Measurements from ENCODE around the gene TRMO. TPM values are rescaled to one million over a fixed set of nuclear protein-coding genes. Genes with fewer than 3 reads are reported as not detected.
A peak's percentile ranks its signal among the peaks of the same experiment; 100 is the strongest.

Gene TRMO
- total RNA-seq (2016; rRNA removed; fragmentation: Illumina TruSeq; extraction: Trizol) (18.6 and 21.5 TPM in 2 replicates), polyA plus RNA-seq (2011; rRNA removed) (8.7 and 10.5 TPM in 2 replicates), polyA minus RNA-seq (2011; rRNA and poly(A)+ RNA removed; ENCODE audit: low replicate concordance) (7.5 and 16.1 TPM in 2 replicates), Bru-seq, nascent RNA (percentile 87 among the genes with signal in this experiment), BruChase-seq, experiment 1, labeled RNA remaining after a 6-hour chase (percentile 78 among the genes with signal in this experiment), BruChase-seq, experiment 2, labeled RNA remaining after a 2-hour chase (percentile 80 among the genes with signal in this experiment)
- 5.1 and 6.9 TPM in 2 replicates for total RNA-seq (2016; cell fraction: cytosol; rRNA removed; fragmentation: Illumina TruSeq; extraction: Trizol; ENCODE audit: low read depth)
- total RNA-seq (2016; cell fraction: insoluble cytoplasmic fraction; rRNA removed; fragmentation: Illumina TruSeq; extraction: Trizol): 17.8 and 21.7 TPM in 2 replicates
- total RNA-seq (2016; cell fraction: membrane; rRNA removed; fragmentation: Illumina TruSeq; extraction: Trizol): 13.1 and 14.0 TPM in 2 replicates
- total RNA-seq (2016; cell fraction: nucleus; rRNA removed; fragmentation: Illumina TruSeq; extraction: Trizol): 19.3 and 21.1 TPM in 2 replicates
- polyA plus RNA-seq (2011; cell fraction: cytosol; rRNA removed): 5.8 and 10.2 TPM in 2 replicates
- polyA plus RNA-seq (2011; cell fraction: nucleus; rRNA removed): 8.7 and 9.0 TPM in 2 replicates
- polyA plus RNA-seq (2012): 7.6 and 8.2 TPM in 2 replicates
- polyA plus RNA-seq (2016; cell fraction: cytosol; fragmentation: Illumina TruSeq; extraction: Trizol; ENCODE audit: low read depth): 5.2 and 5.5 TPM in 2 replicates
- 16.8 and 17.3 TPM in 2 replicates for polyA plus RNA-seq (2016; cell fraction: insoluble cytoplasmic fraction; fragmentation: Illumina TruSeq; extraction: Trizol; ENCODE audit: low read depth)
- 8.8 and 10.8 TPM in 2 replicates for polyA plus RNA-seq (2016; cell fraction: membrane; fragmentation: Illumina TruSeq; extraction: Trizol; ENCODE audit: low read depth)
- 13.7 and 21.3 TPM in 2 replicates for polyA plus RNA-seq (2016; cell fraction: nucleus; fragmentation: Illumina TruSeq; extraction: Trizol; ENCODE audit: insufficient read depth, low read depth)
- polyA minus RNA-seq (2011; cell fraction: cytosol; rRNA and poly(A)+ RNA removed): 3.9 and 6.8 TPM in 2 replicates
- polyA minus RNA-seq (2011; cell fraction: nucleus; rRNA and poly(A)+ RNA removed): 28.2 and 32.2 TPM in 2 replicates
- long read RNA-seq, experiment 1, transcript TRMO-203 (5 exons, 1,647 nt): major isoform, 5 of 15 reads
- long read RNA-seq, experiment 1, partial matches to known transcripts: 0 of 15 reads
- long read RNA-seq, experiment 1, other reads (novel, unspliced or antisense): 10 of 15 reads
- long read RNA-seq, experiment 2, transcript TRMO-203 (5 exons, 1,647 nt): major isoform, 8 of 24 reads
- long read RNA-seq, experiment 2, partial matches to known transcripts: 2 of 24 reads
- long read RNA-seq, experiment 2, other reads (novel, unspliced or antisense): 12 of 24 reads

- H3K9me3 ChIP-seq (ENCODE audit: low read length): no peaks in the 10 kb centered on the region
- peak within 1 kb of the TSS; percentile 96 for H3K27ac ChIP-seq (ENCODE audit: extremely low read length, insufficient read depth, low read length)
- no peaks in the 10 kb centered on the region for H4K20me1 ChIP-seq (ENCODE audit: insufficient read depth, low read length)
- H3K4me2 ChIP-seq (ENCODE audit: low read depth, low read length): peak within 1 kb of the TSS; percentile 96
- peaks cover 0 to 6% of the 10 kb centered on the region in 2 experiments; a peak in 2 of 5 replicates for H3K27me3 ChIP-seq (ENCODE audit: control insufficient read depth in 1 of 2, insufficient read depth in 2 of 2, low read length in 2 of 2)
- BruUV-seq (replicated peaks): TSS peak; percentile 99
- in situ Hi-C loops (cut with HindIII; ENCODE audit: extremely low pct_ligation_motif_present, low pct_unique_long_range_greater_than_20kb) (loop anchor here (10.0 kb wide), 2 partner anchors 63 to 113 kb away; partner anchors contain the start of gene ANP32B), intact Hi-C loops (cut with micrococcal nuclease; ENCODE audit: unreplicated experiment) (loop anchor here (2.0 to 5.0 kb wide), 2 partner anchors 61 to 340 kb away; partner anchors contain the start of gene ANP32B)
- CTCF ChIA-PET (ENCODE audit: low intra/inter-chr PET ratio, low total read pairs): interaction anchor here (3.1 kb wide), 1 partner anchor 32 kb away, joined by 34 read pairs; no protein-coding TSS in a partner anchor
- H3K4me3 ChIP-seq (replicated peaks in 1 of 3; ENCODE audit: insufficient read depth in 1 of 3, low read depth in 2 of 3, low read length in 3 of 3): peak within 1 kb of the TSS; percentile 67 to 79 (median 69)
- H3K36me3 ChIP-seq (replicated peaks in 1 of 2; ENCODE audit: control insufficient read depth in 1 of 2, insufficient read depth in 2 of 2, low read length in 2 of 2): no peaks in the 10 kb centered on the region; a peak in 1 of 5 replicates
- peak; percentile 90 for ATAC-seq
- peaks cover 30% of the 10 kb centered on the region for H3K4me1 ChIP-seq (ENCODE audit: insufficient read depth, low read length)
- peak; percentile 90 for FAIRE-seq
- DNase-seq (ENCODE audit: low spot score): peak; percentile 93
- WGBS (ENCODE audit: low lambda C conversion rate): 3% methylated on average over 23 of the region's 54 CpGs
- peaks cover 11% of the 10 kb centered on the region for H3K79me2 ChIP-seq (ENCODE audit: insufficient read depth, low read length)
- POLR2A ChIA-PET: interaction anchor here (0.6 to 2.8 kb wide), 22 partner anchors 10 to 334 kb away, joined by 3 to 28 read pairs (median 5); partner anchors contain the start of genes ANP32B, NANS, NCBP1 and TBC1D2
- H3K9ac ChIP-seq (ENCODE audit: insufficient read depth, low read depth, low read length): peak within 1 kb of the TSS; percentile 90
- H2AFZ ChIP-seq (ENCODE audit: low read length): peak within 1 kb of the TSS; percentile 83
- TF ChIP-seq PAXIP1 (CRISPR knock-in tag; conservative IDR thresholded peaks at IDR 0.05): peak; percentile 63; the same call in 1 of the 2 replicates
- peak; percentile 94; the same call in 1 of the 2 replicates for TF ChIP-seq NFATC3 (CRISPR knock-in tag; IDR thresholded peaks at IDR 0.05)
- peak; percentile 97 for TF ChIP-seq MYC (CRISPR knock-in tag; IDR thresholded peaks at IDR 0.05; ENCODE audit: borderline replicate concordance)
- no peak for TF ChIP-seq ZNF546 (CRISPR knock-in tag; conservative IDR thresholded peaks at IDR 0.05)
- peak; percentile 96 for TF ChIP-seq THAP9 (CRISPR knock-in tag; IDR thresholded peaks at IDR 0.05; ENCODE audit: borderline replicate concordance)
- TF ChIP-seq ZFP90 (CRISPR knock-in tag; IDR thresholded peaks at IDR 0.05; ENCODE audit: borderline replicate concordance): peak; percentile 89
- no peak for TF ChIP-seq TRAFD1 (CRISPR knock-in tag; IDR thresholded peaks at IDR 0.05; ENCODE audit: borderline replicate concordance)
These were observed at the start of gene TRMO for GRCh38 chr9:97921959-97922724. Gene TRMO (minus strand): TSS chr9:97922500. CDS start chr9:97922493, 7 bp downstream.
